Stimulated activated CD4-positive, alpha-beta T cell treated with anti-CD3 and anti-CD28 coated beads, Interleukin-4, amount 100 ng/mL, for 48 hours (primary cell): Measurements from ENCODE around the gene EMP1.
"Not testable (repeated sequence)": the region's sequence is repeated elsewhere in the genome, so short reads cannot be mapped to it uniquely, and the experiment has no call there.

Experiments used
- DNase-seq, 2 donors: peaks; one replicate each; pipeline ENCODE4 v3.0.0-alpha.2; 2020; ENCODE audit warnings: low read depth in 2 of 2

EMP1 gene

GRCh38 chr12:13257356-13257875 is 60.9 kb downstream of the EMP1 start:
- no peak for DNase-seq

GRCh38 chr12:13258197-13258596 is 61.7 kb downstream of the EMP1 start:
- DNase-seq: no peak

- DNase-seq: no peak
These were observed 62.2 kb downstream of the EMP1 start for GRCh38 chr12:13258717-13259119.

- not testable (repeated sequence) for DNase-seq
These were observed 63.1 kb downstream of the EMP1 start for GRCh38 chr12:13259625-13260024.

GRCh38 chr12:13267826-13268225 is 71.3 kb downstream of the EMP1 start:
- DNase-seq: not testable (repeated sequence)

GRCh38 chr12:13268581-13268980 is 72.1 kb downstream of the EMP1 start:
- DNase-seq: no peak
